Smooth muscle cell of the brain vasculature (primary cell): ENCODE results near the gene TMED4.

Experiments used
- DNase-seq: peaks from one replicate; pipeline ENCODE4 v3.0.0-alpha.2; 2012; ENCODE audit warnings: low read depth, low spot score

The TMED4 gene

GRCh38 chr7:44540592-44541027 lies 41.4 kb downstream of the TMED4 start:
- no peak for DNase-seq

GRCh38 chr7:44539669-44540506 lies 42.1 kb downstream of the TMED4 start:
- no peak for DNase-seq

- DNase-seq, result no peak
Observed at GRCh38 chr7:44538798-44539668, 43.0 kb downstream of the TMED4 start.

- no peak for DNase-seq
Observed at GRCh38 chr7:44538093-44538797, 43.8 kb downstream of the TMED4 start.

GRCh38 chr7:44537442-44537841 lies 44.6 kb downstream of the TMED4 start:
- no peak for DNase-seq

GRCh38 chr7:44536090-44536489 lies 45.9 kb downstream of the TMED4 start:
- no peak for DNase-seq

- no peak for DNase-seq
Observed at GRCh38 chr7:44535348-44536064, 46.5 kb downstream of the TMED4 start.

- no peak for DNase-seq
Observed at GRCh38 chr7:44534501-44534900, 47.5 kb downstream of the TMED4 start.

- peak; percentile 15 for DNase-seq
Observed at GRCh38 chr7:44534087-44534486, 47.9 kb downstream of the TMED4 start.

GRCh38 chr7:44533301-44534055 lies 48.6 kb downstream of the TMED4 start:
- DNase-seq, result peak; percentile 29

GRCh38 chr7:44531421-44532380 lies 50.3 kb downstream of the TMED4 start:
- no peak for DNase-seq

GRCh38 chr7:44530990-44531389 lies 51.0 kb downstream of the TMED4 start:
- DNase-seq, result no peak
